Endothelial cell of umbilical vein (primary cell): ENCODE results near the gene OSBP2. TPM values are rescaled to one million over a fixed set of nuclear protein-coding genes. Genes with fewer than 3 reads are reported as not detected.

Experiments used
- BruUV-seq: library from RNA; stranded (reverse); fragments of 400-500 nt; replicated peaks from 2 replicates; lab custom pipeline; 2021; lab: Mats Ljungman, UMichigan
- CTCF ChIA-PET: fragments of 300-600, 350-600 bp; sonication (Branson Sonifier 250); formaldehyde crosslinking; loops from one replicate; lab custom pipeline; 2021; ENCODE audit warnings: antibody characterized with exemption, inconsistent platforms; lab: Charles Lee
- POLR2A ChIA-PET: fragments of 300-600, 350-600 bp; sonication (Branson Sonifier 250); formaldehyde crosslinking; loops from one replicate; lab custom pipeline; 2021; ENCODE audit warnings: antibody characterized with exemption, inconsistent platforms; lab: Charles Lee
- DNase-seq: peaks from one replicate; pipeline ENCODE4 v3.0.0-alpha.2; 2011; ENCODE audit warnings: low read depth, low spot score
- FAIRE-seq: peaks from 2 replicates; lab custom pipeline; 2011; peaks lifted over from hg19 to GRCh38; lab: Jason Lieb, UNC
- H2AFZ ChIP-seq: 2 replicates; pipeline ENCODE4 v1.6.0; 2012; ENCODE audit warnings: low read depth, low read length, control low read depth, inconsistent platforms
- H3K27ac ChIP-seq: 2 replicates; pipeline ENCODE4 v1.5.1; 2011; ENCODE audit warnings: low read depth, mild to moderate bottlenecking, control low read depth, low read length, moderate library complexity; ENCODE audit not compliant: insufficient read depth
- H3K27me3 ChIP-seq, 2 experiments: 2 replicates each; pipeline versions ENCODE4 v1.6.0 to v1.6.1; 2011; ENCODE audit warnings: low read length in 2 of 2, mixed read lengths in 1 of 2; ENCODE audit not compliant: control insufficient read depth in 2 of 2, insufficient read depth in 2 of 2
- H3K36me3 ChIP-seq, 2 experiments: 2 replicates in 1 of 2; 3 replicates in 1 of 2; pipeline ENCODE4 v1.5.1; 2011; ENCODE audit warnings: low read length in 2 of 2, mild to moderate bottlenecking in 1 of 2, moderate library complexity in 1 of 2; ENCODE audit not compliant: control insufficient read depth in 2 of 2, insufficient read depth in 2 of 2; ENCODE audit errors: extremely low read depth in 1 of 2
- H3K4me1 ChIP-seq: 3 replicates; pipeline ENCODE4 v1.5.1; 2011; ENCODE audit warnings: mild to moderate bottlenecking, low read length; ENCODE audit not compliant: control insufficient read depth, insufficient read depth; ENCODE audit errors: extremely low read depth
- H3K4me2 ChIP-seq: 2 replicates; pipeline ENCODE4 v1.6.1; 2011; ENCODE audit warnings: low read length, control low read depth, mixed read lengths; ENCODE audit not compliant: insufficient read depth
- H3K4me3 ChIP-seq, 3 experiments: fragments of 200-600 bp in 1 of 3; sonication (generic), shearing (Covaris generic) in 1 of 3; replicated peaks in 1 of 3; 2 replicates each; pipeline ENCODE4 v1.5.1; 2011 to 2016; ENCODE audit warnings: control low read depth in 3 of 3, low read length in 3 of 3, mild to moderate bottlenecking in 2 of 3, inconsistent platforms in 1 of 3, low read depth in 1 of 3, moderate library complexity in 1 of 3; ENCODE audit not compliant: insufficient read depth in 1 of 3
- H3K79me2 ChIP-seq: 2 replicates; pipeline ENCODE4 v1.6.0; 2012; ENCODE audit warnings: low read length, inconsistent platforms; ENCODE audit not compliant: control insufficient read depth, insufficient read depth
- H3K9ac ChIP-seq: replicated peaks from 2 replicates; pipeline ENCODE3; 2011; ENCODE audit warnings: low read length, control low read depth; ENCODE audit not compliant: insufficient read depth; ENCODE audit errors: extremely low read depth
- H3K9me1 ChIP-seq: replicated peaks from 3 replicates; pipeline ENCODE4 v1.6.0; 2011; ENCODE audit warnings: mild to moderate bottlenecking, low read length; ENCODE audit not compliant: control insufficient read depth, insufficient read depth; ENCODE audit errors: extremely low read depth
- H3K9me3 ChIP-seq: replicated peaks from 2 replicates; pipeline ENCODE4 v1.5.1; 2012; ENCODE audit warnings: low read length, inconsistent platforms; ENCODE audit not compliant: control insufficient read depth, insufficient read depth
- H4K20me1 ChIP-seq: replicated peaks from 2 replicates; pipeline ENCODE3; 2011; ENCODE audit warnings: mild to moderate bottlenecking, low read length; ENCODE audit not compliant: control insufficient read depth, insufficient read depth; ENCODE audit errors: extremely low read depth
- EZH2 ChIP-seq: IDR thresholded peaks from 2 replicates; pipeline ENCODE4 v1.6.1; 2012; ENCODE audit warnings: borderline replicate concordance, low read depth, mild to moderate bottlenecking, moderate library complexity, low read length, inconsistent platforms; ENCODE audit not compliant: severe bottlenecking
- FOS ChIP-seq: IDR thresholded peaks from 2 replicates; pipeline ENCODE4 v1.6.1; 2011; ENCODE audit warnings: mild to moderate bottlenecking, low read length, moderate library complexity, borderline replicate concordance; ENCODE audit not compliant: insufficient read depth
- GATA2 ChIP-seq: IDR thresholded peaks from 2 replicates; pipeline ENCODE4 v1.7.0; 2011; ENCODE audit warnings: low read depth, mild to moderate bottlenecking, moderate library complexity, mixed read lengths, low read length; ENCODE audit not compliant: insufficient read length, insufficient read depth
- JUN ChIP-seq: IDR thresholded peaks from 2 replicates; pipeline ENCODE4 v1.6.1; 2011; ENCODE audit warnings: borderline replicate concordance, low read depth; ENCODE audit not compliant: insufficient read length, insufficient read depth
- MAX ChIP-seq: IDR thresholded peaks from 2 replicates; pipeline ENCODE4 v1.6.1; 2011; ENCODE audit not compliant: insufficient read depth, insufficient read length
- MYC ChIP-seq: IDR thresholded peaks from one replicate; pipeline ENCODE4 v1.6.1; 2011; ENCODE audit warnings: mild to moderate bottlenecking, low read depth, low read length
- POLR2A ChIP-seq: IDR thresholded peaks from 2 replicates; pipeline ENCODE4 v1.6.1; 2012; ENCODE audit warnings: low read depth, mild to moderate bottlenecking, control low read depth, low read length
- POLR2AphosphoS5 ChIP-seq: IDR thresholded peaks from 2 replicates; pipeline ENCODE4 v1.6.1; 2012; ENCODE audit warnings: low read depth, mild to moderate bottlenecking, control low read depth, low read length, moderate library complexity; ENCODE audit not compliant: insufficient read depth
- dilution Hi-C: fragments of 300-500 bp; cut with MboI; formaldehyde crosslinking; loops from one replicate; pipeline ENCODE4 v1.15.0; 2019; ENCODE audit warnings: low sequenced_read_pairs; ENCODE audit not compliant: extremely low pct_ligation_motif_present
- intact Hi-C: fragments of 100-400 bp; cut with micrococcal nuclease; formaldehyde crosslinking; loops from one replicate; pipeline ENCODE4 v1.10.0; 2022
- polyA plus RNA-seq, 4 experiments: library from polyadenylated mRNA; depleted of rRNA in 3 of 4; stranded (reverse) in 3 of 4; unstranded in 1 of 4; fragments of >200 nt; gene quantifications; 2 replicates each; pipeline versions ENCODE4 v1.2.1 to v1.2.3, GENCODE V29; 2011 to 2012; ENCODE audit warnings: missing spikeins in 1 of 4
- total RNA-seq: library from RNA; stranded (reverse); gene quantifications from 2 replicates; pipeline ENCODE4 v1.2.3, GENCODE V29; 2021
- TF ChIP-seq, protein P1 (sequence below), 2 donors: IDR thresholded peaks; 1 replicate in 1 of 2; 2 replicates in 1 of 2; pipeline ENCODE4 v1.5.1; 2011; ENCODE audit warnings: low read length in 2 of 2, mild to moderate bottlenecking in 2 of 2, moderate library complexity in 2 of 2, control low read depth in 1 of 2, inconsistent platforms in 1 of 2, low read depth in 1 of 2; ENCODE audit not compliant: insufficient read depth in 1 of 2; ENCODE audit errors: extremely low read depth in 1 of 2

OSBP2 gene
- total and polyA plus RNA-seq, 2 donors (not counting 3 experiments of a cell fraction or from before 2014, with no cell fraction given): 4.1 to 7.5 TPM

GRCh38 chr22:30652852-30653251 lies 41.8 kb upstream of the OSBP2 start:
- no peak for TF ChIP-seq POLR2AphosphoS5
- TF ChIP-seq MAX: no peak
- no peak for TF ChIP-seq JUN
- TF ChIP-seq FOS: no peak
- no peak for TF ChIP-seq GATA2
- TF ChIP-seq, protein P1, sequence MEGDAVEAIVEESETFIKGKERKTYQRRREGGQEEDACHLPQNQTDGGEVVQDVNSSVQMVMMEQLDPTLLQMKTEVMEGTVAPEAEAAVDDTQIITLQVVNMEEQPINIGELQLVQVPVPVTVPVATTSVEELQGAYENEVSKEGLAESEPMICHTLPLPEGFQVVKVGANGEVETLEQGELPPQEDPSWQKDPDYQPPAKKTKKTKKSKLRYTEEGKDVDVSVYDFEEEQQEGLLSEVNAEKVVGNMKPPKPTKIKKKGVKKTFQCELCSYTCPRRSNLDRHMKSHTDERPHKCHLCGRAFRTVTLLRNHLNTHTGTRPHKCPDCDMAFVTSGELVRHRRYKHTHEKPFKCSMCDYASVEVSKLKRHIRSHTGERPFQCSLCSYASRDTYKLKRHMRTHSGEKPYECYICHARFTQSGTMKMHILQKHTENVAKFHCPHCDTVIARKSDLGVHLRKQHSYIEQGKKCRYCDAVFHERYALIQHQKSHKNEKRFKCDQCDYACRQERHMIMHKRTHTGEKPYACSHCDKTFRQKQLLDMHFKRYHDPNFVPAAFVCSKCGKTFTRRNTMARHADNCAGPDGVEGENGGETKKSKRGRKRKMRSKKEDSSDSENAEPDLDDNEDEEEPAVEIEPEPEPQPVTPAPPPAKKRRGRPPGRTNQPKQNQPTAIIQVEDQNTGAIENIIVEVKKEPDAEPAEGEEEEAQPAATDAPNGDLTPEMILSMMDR (IDR thresholded peaks at IDR 0.05; ENCODE audit: extremely low read depth in 1 of 2, insufficient read depth in 1 of 2, low read depth in 1 of 2, low read length in 2 of 2): no peak
- TF ChIP-seq MYC: no peak
- no peak for TF ChIP-seq EZH2
- TF ChIP-seq POLR2A: no peak
- Histone ChIP-seq H3K9me1 (no peaks in the 10 kb centered on the region), H3K36me3 (no peaks in the 10 kb centered on the region), H3K9ac (no peak overlapping the region), H3K27ac (no peak overlapping the region), H3K9me3 (no peaks in the 10 kb centered on the region), H3K4me1 (peaks cover 11% of the 10 kb centered on the region), H3K4me2 (no peak overlapping the region), H3K4me3 (no peak overlapping the region), H2AFZ (no peak overlapping the region), H4K20me1 (no peaks in the 10 kb centered on the region), H3K79me2 (no peaks in the 10 kb centered on the region), H3K27me3 (no peaks in the 10 kb centered on the region)
- intact Hi-C loops: no loop called here
- no TSS peak for BruUV-seq
- DNase-seq (no peak), FAIRE-seq (no peak)
- dilution Hi-C loops: no loop called here
- ChIA-PET POLR2A (no interaction called here), CTCF (no interaction called here)
